Keratinocyte (primary cell): ENCODE measurements around the gene MCOLN2.

Experiments used
- CTCF ChIP-seq, 3 experiments: IDR thresholded peaks in 1 of 3; conservative IDR thresholded peaks in 1 of 3; optimal IDR thresholded peaks in 1 of 3; 2 replicates in 2 of 3; 3 replicates in 1 of 3; pipeline versions ENCODE3 to v1.5.1; 2011; ENCODE audit warnings: low read length in 3 of 3, mild to moderate bottlenecking in 3 of 3, moderate library complexity in 2 of 3, control low read depth in 1 of 3, inconsistent platforms in 1 of 3; ENCODE audit not compliant: insufficient read depth in 2 of 3; ENCODE audit errors: extremely low read depth in 1 of 3
- EZH2 ChIP-seq: IDR thresholded peaks from one replicate; pipeline ENCODE4 v1.6.1; 2012; ENCODE audit warnings: inconsistent platforms, mild to moderate bottlenecking, low read length, moderate library complexity

- no peak for TF ChIP-seq CTCF (optimal IDR thresholded peaks at IDR 0.05 in 1 of 3, IDR thresholded peaks at IDR 0.05 in 1 of 3, conservative IDR thresholded peaks at IDR 0.05 in 1 of 3; ENCODE audit: extremely low read depth in 1 of 3, insufficient read depth in 2 of 3, low read length in 3 of 3)
- TF ChIP-seq EZH2, result no peak
These were observed 67.9 kb downstream of the MCOLN2 start for GRCh38 chr1:84928979-84929378.
